ENCODE data around the gene BIK.

Gene BIK, protein sequence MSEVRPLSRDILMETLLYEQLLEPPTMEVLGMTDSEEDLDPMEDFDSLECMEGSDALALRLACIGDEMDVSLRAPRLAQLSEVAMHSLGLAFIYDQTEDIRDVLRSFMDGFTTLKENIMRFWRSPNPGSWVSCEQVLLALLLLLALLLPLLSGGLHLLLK
- total RNA-seq, result 1.9 to 3.5 (median 2.7) reads per million in 4 donors

GRCh38 chr22:43110444-43110926, at the start of gene BIK:
BIK (plus strand) TSS chr22:43110750; CDS start chr22:43124023, 13,273 bp downstream.
- peak in 3 of 5 donors; percentile 23 to 40 (median 26) for DNase-seq

DNA sequence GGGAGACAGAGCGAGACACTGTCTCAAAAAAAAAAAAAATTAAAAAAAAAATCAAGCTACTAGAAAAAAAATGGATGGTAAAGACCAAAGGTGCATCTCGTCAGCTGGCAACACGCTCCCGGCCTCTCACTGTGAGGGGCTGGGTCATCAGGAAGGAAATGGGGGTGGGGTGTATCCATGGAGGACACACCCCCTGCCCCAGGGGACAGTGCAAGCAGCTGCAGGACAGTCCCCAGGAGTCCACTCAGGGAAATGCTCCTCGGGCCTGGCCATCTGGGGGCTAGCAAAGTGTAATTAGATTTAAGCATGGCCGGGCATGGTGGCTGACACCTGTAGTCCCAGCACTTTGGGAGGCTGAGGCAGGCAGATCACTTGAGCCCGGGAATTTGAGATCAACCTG, 44.4 kb upstream of the BIK start:
- no peak for DNase-seq

DNA sequence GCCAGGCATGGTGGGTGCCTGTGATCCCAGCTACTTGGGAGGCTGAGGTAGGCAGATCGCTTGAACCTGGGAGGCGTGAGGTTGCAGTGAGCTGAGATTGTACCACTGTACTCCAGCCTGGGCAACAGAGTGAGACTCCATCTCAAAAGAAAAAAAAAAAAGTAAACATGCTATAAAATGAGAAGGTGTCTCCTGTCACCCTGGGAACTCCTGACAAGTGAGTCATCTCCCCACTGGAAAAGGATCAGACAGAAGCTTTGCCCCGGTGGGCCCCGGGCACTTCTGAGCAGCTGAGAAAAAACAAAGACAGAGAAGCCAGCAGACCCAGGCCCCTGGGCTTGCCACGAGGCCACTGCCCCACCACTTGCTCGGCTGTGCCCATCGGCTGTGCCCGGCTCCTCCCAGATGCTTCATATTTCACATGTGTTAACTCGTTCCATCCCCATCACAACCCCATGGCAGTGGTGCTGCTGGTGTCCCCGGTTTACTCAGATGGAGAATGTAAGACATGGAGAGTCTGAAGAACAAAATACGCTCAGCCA, 43.6 kb upstream of the BIK start:
- no peak for DNase-seq

GRCh38 chr22:43077121-43077877, 33.3 kb upstream of the BIK start:
- no peak for DNase-seq

GRCh38 chr22:43078522-43078921, 32.0 kb upstream of the BIK start:
- DNase-seq, result no peak

- no peak for DNase-seq
Observed at GRCh38 chr22:43079742-43080141, 30.8 kb upstream of the BIK start.

GRCh38 chr22:43080616-43081015, 29.9 kb upstream of the BIK start:
- DNase-seq, result no peak

DNA sequence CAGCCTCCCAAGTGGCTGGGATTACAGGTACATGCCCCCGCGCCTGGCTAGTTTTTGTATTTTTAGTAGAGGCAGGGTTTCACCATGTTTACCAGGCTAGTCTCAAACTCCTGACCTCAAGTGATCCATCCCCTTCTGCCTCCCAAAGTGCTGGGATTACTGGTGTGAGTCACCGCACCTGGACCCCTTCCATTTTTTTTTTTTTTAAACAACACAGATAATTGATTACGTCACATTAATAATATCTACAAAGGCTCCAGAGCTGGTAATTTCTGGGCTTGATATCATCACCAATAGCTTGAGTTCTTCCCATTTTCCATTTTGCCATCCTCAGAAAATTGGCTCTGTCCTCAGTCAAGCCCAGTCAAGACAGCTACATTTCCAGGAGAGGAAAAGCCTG, 28.6 kb upstream of the BIK start:
- DNase-seq, result no peak

GRCh38 chr22:43085658-43086606, 24.6 kb upstream of the BIK start:
- peak in 1 of 5 donors; percentile 18 for DNase-seq

GRCh38 chr22:43088627-43088983, 21.9 kb upstream of the BIK start:
- DNase-seq, result no peak

DNA sequence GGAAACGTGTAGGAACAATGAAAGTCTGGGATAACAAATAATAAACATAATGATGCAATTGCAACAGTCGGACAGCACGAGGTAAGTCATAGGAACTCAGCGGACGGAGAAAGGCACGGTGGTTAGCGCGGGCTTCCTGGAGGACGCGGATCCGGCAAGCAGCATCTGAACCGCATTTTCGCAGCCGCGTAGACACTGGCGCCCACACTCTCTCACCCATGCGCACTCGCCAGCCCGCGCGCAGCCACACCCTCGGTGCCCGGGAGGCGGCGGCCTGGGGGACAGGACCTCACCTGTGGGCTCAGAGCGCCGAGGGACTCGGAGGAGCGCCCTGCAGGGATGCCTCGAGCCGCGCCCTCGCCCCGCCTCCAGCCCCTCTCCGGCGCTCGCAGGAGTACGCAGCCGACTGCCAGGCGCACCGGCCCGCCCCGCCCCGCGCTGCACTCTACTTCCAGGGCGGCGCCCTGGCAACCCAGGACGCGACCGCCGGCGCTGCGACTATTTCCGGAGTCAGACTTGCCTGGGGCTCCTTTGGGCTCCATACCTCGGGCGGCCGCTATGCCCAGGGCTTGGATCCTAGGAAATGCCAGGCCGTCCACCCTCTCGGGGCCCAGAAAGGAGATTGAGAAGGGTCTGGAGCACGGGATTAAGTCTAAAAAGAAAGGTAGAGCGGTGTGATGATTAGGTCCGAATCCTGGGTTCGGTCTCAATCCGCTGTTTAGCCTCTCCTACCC, 21.4 kb upstream of the BIK start, which contains the start of gene TTLL1:
Gene TTLL1, minus strand, starts transcription at position 408 of the 734 bp plus-strand sequence. CDS start 13,805 bp downstream, outside the sequence.
- DNase-seq, result peak; percentile 72 to 94 (median 79)

GRCh38 chr22:43090130-43090789, 20.3 kb upstream of the BIK start:
- DNase-seq, result peak in 2 of 5 donors; percentile 13 to 72

DNA sequence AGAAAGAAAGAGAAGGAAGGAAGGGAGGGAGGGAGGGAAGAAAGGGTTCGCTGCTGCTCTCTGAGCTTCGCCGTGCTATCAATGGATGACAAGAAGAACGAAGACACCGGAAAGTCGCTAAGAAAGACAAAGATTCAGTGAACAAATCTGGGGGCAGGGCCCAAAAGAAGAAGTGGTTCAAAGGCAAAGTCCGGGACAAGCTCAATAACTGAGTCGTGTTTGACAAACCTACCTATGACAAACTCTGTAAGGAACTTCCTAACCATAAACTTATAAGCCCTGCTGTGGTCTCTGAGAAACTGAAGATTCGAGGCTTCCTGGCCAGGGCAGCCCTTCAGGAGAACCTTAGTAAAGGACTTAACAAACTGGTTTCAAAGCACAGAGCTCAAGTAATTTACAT, 18.5 kb upstream of the BIK start:
- no peak for DNase-seq

- no peak for DNase-seq
Observed at GRCh38 chr22:43094085-43094484, 16.5 kb upstream of the BIK start.

DNA sequence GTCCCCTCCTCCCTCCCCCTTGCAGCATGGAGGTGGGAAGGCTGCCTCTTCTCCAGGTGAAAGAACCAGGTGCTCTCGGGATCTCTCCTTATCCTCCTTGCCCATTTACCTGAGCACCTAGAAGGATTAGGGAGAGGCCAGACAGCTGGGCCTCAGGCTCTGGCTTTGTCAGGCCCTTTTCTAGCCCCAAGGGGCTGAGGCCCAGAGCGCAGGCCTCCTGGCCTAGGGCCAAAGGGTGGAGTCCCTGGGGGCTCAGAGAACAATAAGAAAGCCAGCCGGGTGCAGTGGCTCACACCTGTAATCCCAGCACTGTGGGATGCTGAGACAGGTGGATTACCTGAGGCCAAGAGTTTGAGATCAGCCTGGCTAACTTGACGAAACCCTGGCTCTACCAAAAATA, 16.0 kb upstream of the BIK start:
- DNase-seq, result no peak

DNA sequence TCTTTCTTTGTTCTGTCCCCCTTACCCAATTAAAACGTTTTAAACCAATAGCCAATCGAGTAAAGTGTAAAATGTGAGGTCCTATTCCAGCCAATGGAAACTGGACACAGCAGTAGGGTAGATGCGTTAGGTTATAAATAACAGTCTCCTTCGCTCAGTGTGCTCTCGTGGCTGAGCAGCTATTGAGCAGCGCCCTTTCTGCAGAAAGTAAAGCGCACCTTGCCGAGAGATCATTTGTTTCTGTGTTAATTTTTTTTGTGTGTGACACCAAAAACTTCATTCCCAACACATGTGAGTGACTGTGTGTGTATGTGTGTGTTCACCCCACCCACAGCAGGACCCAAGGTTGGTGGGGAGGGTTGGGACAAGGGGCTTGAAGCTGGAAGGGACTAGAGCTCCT, 14.1 kb upstream of the BIK start:
- DNase-seq, result no peak

- DNase-seq, result no peak
Observed at GRCh38 chr22:43098356-43098755, 12.2 kb upstream of the BIK start.

- no peak for DNase-seq
Observed at GRCh38 chr22:43099095-43099494, 11.5 kb upstream of the BIK start.

GRCh38 chr22:43100225-43100624, 10.3 kb upstream of the BIK start:
- DNase-seq, result no peak

GRCh38 chr22:43101306-43101705, 9.2 kb upstream of the BIK start:
- DNase-seq, result no peak

GRCh38 chr22:43104056-43104625, 6.4 kb upstream of the BIK start:
- DNase-seq, result peak in 2 of 5 donors; percentile 20 to 66
